NCI-H2171 (cell line): ENCODE data around the gene ARCN1.
A peak's percentile ranks its signal among the peaks of the same experiment; 100 is the strongest.

Experiments
- DNase-seq: peaks from one replicate; lab custom pipeline; 2025; lab: John Stamatoyannopoulos, UW

The ARCN1 gene

GRCh38 chr11:118572061-118572980, at the start of gene ARCN1:
ARCN1 (plus strand) TSS chr11:118572409; CDS start chr11:118572548, 139 bp downstream.
- peak; percentile 64 for DNase-seq

GRCh38 chr11:118522571-118523072, 49.6 kb upstream of the ARCN1 start:
- no peak for DNase-seq

- no peak for DNase-seq
These were observed 47.9 kb upstream of the ARCN1 start for GRCh38 chr11:118524356-118524755.

- DNase-seq = no peak
These were observed 47.3 kb upstream of the ARCN1 start for GRCh38 chr11:118524757-118525470.

- no peak for DNase-seq
These were observed 45.5 kb upstream of the ARCN1 start for GRCh38 chr11:118526688-118527087.

- no peak for DNase-seq
These were observed 45.1 kb upstream of the ARCN1 start, which contains the start of gene TTC36 for GRCh38 chr11:118527109-118527508. TTC36 (plus strand) TSS chr11:118527474; CDS start chr11:118527495, 21 bp downstream.

GRCh38 chr11:118528511-118528910, 43.7 kb upstream of the ARCN1 start:
- no peak for DNase-seq

GRCh38 chr11:118529584-118530175, 42.5 kb upstream of the ARCN1 start:
- no peak for DNase-seq

GRCh38 chr11:118530180-118530682, 42.0 kb upstream of the ARCN1 start:
- DNase-seq = no peak

- peak; percentile 47 for DNase-seq
These were observed 41.3 kb upstream of the ARCN1 start, which contains the start of gene TMEM25 for GRCh38 chr11:118530683-118531596. TMEM25 (plus strand) TSS chr11:118531192; CDS start chr11:118531802, 610 bp downstream.

- no peak for DNase-seq
These were observed 40.6 kb upstream of the ARCN1 start for GRCh38 chr11:118531597-118532084.

GRCh38 chr11:118532091-118532490, 40.1 kb upstream of the ARCN1 start:
- DNase-seq = no peak

GRCh38 chr11:118532852-118533768, 39.1 kb upstream of the ARCN1 start:
- no peak for DNase-seq

- no peak for DNase-seq
These were observed 38.2 kb upstream of the ARCN1 start for GRCh38 chr11:118533769-118534729.

GRCh38 chr11:118535261-118535660, 36.9 kb upstream of the ARCN1 start:
- no peak for DNase-seq

- DNase-seq = no peak
These were observed 35.5 kb upstream of the ARCN1 start for GRCh38 chr11:118536726-118537125.

- DNase-seq = no peak
These were observed 34.7 kb upstream of the ARCN1 start for GRCh38 chr11:118537409-118537980.

- no peak for DNase-seq
These were observed 28.1 kb upstream of the ARCN1 start for GRCh38 chr11:118544010-118544646.
